HG03060 (cell line): ENCODE data around the gene TVP23B.
"Not testable (repeated sequence)": the region's sequence is repeated elsewhere in the genome, so short reads cannot be mapped to it uniquely, and the experiment has no call there.

ENCODE experiments used
- ATAC-seq: cut with Tn5 transposase; IDR thresholded peaks from one replicate; pipeline ENCODE4 v1.9.1; 2021; ENCODE audit warnings: low read depth, moderate number of reproducible peaks; ENCODE audit not compliant: unreplicated experiment

Gene TVP23B

GRCh38 chr17:18786890-18787289 is 5.9 kb downstream of the TVP23B start:
- ATAC-seq, result not testable (repeated sequence)

- not testable (repeated sequence) for ATAC-seq
Observed at GRCh38 chr17:18791402-18791801, 10.4 kb downstream of the TVP23B start.

- ATAC-seq, result not testable (repeated sequence)
Observed at GRCh38 chr17:18794841-18795240, 13.9 kb downstream of the TVP23B start.

GRCh38 chr17:18796887-18797286 is 15.9 kb downstream of the TVP23B start:
- ATAC-seq, result not testable (repeated sequence)

- ATAC-seq, result not testable (repeated sequence)
Observed at GRCh38 chr17:18803458-18804245, 22.7 kb downstream of the TVP23B start.

GRCh38 chr17:18815924-18816323 is 34.9 kb downstream of the TVP23B start:
- ATAC-seq, result not testable (repeated sequence)

GRCh38 chr17:18816489-18817371 is 35.7 kb downstream of the TVP23B start:
- not testable (repeated sequence) for ATAC-seq

GRCh38 chr17:18821430-18821829 is 40.4 kb downstream of the TVP23B start:
- not testable (repeated sequence) for ATAC-seq

- ATAC-seq, result not testable (repeated sequence)
Observed at GRCh38 chr17:18827613-18828012, 46.6 kb downstream of the TVP23B start.

GRCh38 chr17:18848501-18848900 is 67.5 kb downstream of the TVP23B start:
- ATAC-seq, result no peak

- no peak for ATAC-seq
Observed at GRCh38 chr17:18850679-18851078, 69.7 kb downstream of the TVP23B start.

- no peak for ATAC-seq
Observed at GRCh38 chr17:18851201-18851600, 70.2 kb downstream of the TVP23B start.

GRCh38 chr17:18854956-18855355 is 74.0 kb downstream of the TVP23B start:
- ATAC-seq, result no peak

GRCh38 chr17:18855831-18856569 is 75.0 kb downstream of the TVP23B start:
- peak; percentile 50 for ATAC-seq
